D341Med (cell line): ENCODE measurements around the gene ZNF878.
A peak's percentile ranks its signal among the peaks of the same experiment; 100 is the strongest.
"Not testable (repeated sequence)": the region's sequence is repeated elsewhere in the genome, so short reads cannot be mapped to it uniquely, and the experiment has no call there.

Experiments used
- DNase-seq: peaks from one replicate; pipeline ENCODE4 v3.0.0; 2012; ENCODE audit warnings: low spot score

ZNF878 gene

DNA sequence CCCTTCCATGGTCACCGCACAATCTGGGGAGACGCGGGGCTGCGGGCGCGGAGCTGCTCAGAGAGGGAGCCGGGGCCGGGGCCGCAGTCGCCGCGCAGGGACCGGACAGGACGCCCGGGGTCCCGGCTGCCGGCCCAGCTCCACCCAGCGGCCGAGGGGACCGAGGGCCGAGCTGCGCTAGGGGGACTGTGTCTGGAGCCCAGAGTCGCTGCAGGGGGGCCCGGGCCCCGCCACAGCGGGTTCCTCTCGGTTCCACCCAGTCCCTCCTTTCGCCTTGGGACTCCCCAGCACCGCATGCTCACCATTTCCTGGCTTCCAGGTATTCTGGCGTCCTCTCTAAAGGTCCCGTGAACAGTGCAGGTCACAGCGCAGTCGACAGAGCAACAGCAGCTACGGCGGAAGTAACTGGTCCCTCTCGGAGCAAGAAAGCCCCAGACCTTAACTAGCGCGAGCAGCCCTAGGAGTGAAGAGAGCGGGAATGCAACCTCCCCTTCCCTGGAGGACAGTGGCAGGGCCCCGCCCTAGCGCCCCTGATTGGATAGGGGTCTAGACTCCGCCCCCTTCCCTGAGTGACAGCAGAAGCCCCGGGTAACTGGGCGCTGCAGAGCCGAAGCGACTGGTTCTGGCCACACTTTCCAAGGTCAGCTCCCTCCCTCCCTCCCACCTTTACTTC is at the start of gene ZNF878:
Gene ZNF878 (minus strand): TSS at position 465 of the 673 bp plus-strand sequence. CDS start 160 bp downstream, at position 305.
- peak; percentile 94 for DNase-seq

DNA sequence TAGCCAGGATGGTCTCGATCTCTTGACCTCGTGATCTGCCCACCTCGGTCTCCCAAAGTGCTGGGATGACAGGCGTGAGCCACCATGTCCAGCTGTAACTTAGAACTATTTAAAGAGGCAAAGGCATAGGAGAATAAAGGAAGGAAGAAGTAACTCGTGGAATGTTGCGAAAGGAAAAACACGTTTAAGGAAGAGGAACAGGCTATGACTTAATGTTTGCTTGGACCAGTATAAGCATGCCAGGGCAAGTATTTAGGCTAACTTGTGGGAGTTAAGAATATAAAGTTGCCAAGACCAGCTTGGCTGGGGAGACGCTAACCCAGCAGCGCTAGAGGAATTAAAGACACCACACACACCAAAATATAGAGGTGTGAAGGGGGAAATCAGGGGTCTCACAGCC is 45.3 kb upstream of the ZNF878 start:
- no peak for DNase-seq

- DNase-seq, result no peak
These were observed 42.5 kb upstream of the ZNF878 start for GRCh38 chr19:12095111-12095790.

GRCh38 chr19:12093777-12094176 is 41.0 kb upstream of the ZNF878 start:
- DNase-seq, result no peak

- DNase-seq, result no peak
These were observed 40.2 kb upstream of the ZNF878 start for GRCh38 chr19:12092956-12093355.

DNA sequence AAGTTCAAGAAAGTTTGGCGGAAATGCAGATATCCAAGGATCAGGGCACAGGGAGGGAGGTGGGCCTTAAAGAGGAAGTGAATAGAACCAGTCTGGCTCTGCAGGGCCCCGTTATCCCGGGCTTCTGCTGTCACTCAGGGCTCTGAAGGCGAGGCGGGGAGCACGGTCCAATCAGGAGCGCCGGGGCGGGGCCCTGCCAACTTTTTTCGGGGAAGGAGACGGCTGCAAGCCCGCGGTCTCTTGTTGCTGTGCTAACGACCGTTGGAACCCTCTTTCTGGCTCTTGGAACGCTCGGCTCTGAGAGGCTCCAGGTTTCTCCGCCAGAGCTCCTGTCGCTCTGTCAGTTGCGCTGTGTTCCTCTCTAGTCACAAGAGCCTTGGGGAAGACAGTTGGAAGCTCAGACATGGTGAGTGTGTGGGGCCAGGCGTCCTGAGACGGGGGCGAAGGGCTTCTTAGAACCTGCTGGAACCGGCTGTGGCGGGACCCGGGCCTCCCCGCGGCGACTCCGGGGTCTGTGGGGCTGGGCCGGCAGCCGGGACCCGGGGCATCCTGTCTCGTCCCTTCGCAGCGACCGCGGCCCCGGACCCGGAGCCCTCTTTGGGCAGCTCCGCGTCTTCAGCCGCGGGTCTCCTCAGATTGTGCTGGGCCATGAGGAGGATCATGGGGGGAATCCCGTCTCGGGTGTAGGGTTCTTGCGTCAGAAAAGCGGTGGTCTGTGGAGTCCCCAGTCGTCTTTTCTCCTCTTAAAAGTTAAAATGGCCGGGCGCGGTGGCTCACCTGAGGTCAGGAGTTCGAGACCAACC is 39.5 kb upstream of the ZNF878 start:
- DNase-seq, result peak; percentile 95

DNA sequence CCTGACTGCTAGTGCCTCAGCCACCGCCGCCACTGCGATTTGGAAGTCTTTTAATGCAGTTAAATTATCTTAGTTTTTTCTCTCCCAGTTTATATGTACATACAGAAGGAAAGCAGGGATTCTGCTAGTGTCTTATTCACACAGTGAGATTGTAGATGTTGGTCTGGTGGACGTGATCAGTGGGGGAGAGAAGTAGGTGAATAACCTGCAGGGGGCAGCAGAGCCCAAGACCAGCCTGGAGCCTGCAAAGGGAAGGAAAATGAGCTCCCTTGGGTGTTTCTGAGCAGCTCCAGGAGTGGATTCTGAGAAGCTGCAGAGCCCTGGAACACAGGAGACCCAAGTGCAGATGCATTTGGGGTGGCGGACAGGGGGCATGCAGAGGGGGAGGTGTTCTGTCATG is 38.0 kb upstream of the ZNF878 start:
- peak; percentile 82 for DNase-seq

GRCh38 chr19:12085074-12085818 is 32.5 kb upstream of the ZNF878 start:
- no peak for DNase-seq

- not testable (repeated sequence) for DNase-seq
These were observed 30.6 kb upstream of the ZNF878 start for GRCh38 chr19:12083336-12083735.

GRCh38 chr19:12077375-12077774 is 24.6 kb upstream of the ZNF878 start:
- no peak for DNase-seq

- DNase-seq, result not testable (repeated sequence)
These were observed 23.6 kb upstream of the ZNF878 start for GRCh38 chr19:12076331-12076730.

GRCh38 chr19:12075538-12076139 is 22.9 kb upstream of the ZNF878 start:
- no peak for DNase-seq

DNA sequence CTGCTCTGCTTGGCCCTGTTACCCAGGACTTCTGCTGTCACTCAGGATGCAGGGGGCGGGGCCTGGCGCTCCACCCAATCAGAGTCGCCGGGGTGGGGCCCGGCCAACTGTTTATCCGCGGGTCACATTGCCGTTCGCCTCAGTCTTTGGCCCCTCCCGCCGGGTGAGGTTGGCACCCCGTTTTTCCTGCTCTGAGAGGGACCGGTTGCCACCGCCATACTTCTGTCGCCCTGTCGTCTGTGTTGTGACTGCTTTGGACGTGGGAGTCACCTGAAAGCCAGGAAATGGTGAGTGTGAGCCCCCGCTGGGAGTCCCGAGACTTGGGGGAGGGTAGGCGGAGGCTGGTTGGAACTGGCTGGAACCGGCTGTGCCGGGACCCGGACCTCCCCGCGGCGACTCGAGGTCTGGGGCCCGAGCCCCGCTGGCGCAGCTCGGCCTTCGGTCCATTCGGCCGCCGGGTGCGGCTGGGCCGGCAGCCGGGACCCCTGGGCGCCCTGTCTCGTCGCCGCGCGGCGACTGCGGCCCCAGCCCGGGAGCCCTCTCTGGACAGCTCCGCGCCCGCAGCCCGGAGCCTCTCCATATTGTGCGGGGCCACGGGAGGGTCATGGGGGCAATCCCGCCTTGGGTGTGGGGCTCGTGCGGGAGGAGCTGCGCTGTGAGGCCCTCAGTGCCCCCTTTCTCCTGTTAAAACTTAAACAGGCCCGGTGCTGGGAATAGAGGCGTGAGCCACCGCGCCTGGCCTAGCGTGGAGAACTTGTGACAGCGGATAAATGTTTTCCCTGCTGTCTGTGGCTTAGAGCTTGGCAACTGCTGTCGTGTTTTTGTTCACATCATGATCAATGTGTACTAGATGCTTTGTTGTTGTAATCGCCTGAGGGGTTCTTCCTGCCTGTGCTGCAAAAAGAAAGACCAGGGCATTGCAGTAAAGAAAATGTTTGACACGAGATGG is 12.1 kb upstream of the ZNF878 start, which contains the start of gene ZNF844:
Gene ZNF844 (plus strand): TSS at position 142 of the 949 bp plus-strand sequence. CDS start 143 bp downstream, at position 285.
- peak; percentile 95 for DNase-seq

- no peak for DNase-seq
These were observed 3.0 kb upstream of the ZNF878 start for GRCh38 chr19:12055784-12056183.

- peak; percentile 31 for DNase-seq
These were observed 667 bp downstream of the ZNF878 start for GRCh38 chr19:12052091-12052496.

GRCh38 chr19:12047868-12048267 is 4.9 kb downstream of the ZNF878 start:
- DNase-seq, result no peak

DNA sequence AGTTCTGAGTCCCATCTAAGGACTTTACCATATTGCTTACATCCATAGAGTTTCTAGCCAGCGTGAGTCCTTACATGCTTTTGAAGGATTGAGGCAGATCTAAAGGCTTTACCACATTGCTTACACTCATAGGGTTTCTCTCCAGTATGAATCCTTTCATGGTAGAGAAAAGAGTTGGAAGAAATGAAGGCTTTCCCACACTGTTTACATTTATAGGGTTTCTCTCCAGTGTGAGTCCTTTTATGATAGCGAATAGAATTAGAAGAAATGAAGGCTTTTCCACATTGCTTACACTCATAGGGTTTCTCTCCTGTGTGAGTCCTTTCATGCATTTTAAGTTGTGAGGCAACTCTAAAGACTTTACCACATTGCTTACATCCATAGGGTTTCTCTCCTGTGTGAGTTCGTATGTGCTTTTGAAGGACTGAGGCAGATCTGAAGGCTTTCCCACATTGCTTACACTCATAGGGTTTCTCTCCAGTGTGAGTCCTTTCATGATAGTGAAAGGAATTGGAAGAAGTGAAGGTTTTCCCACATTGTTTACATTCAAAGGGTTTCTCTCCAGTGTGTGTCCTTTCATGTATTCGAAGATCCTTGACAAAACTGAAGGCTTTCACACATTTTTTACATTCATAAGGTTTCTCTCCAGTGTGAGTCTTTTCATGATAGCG is 8.9 kb downstream of the ZNF878 start:
- DNase-seq, result no peak

GRCh38 chr19:12042893-12043292 is 9.9 kb downstream of the ZNF878 start:
- DNase-seq, result no peak

DNA sequence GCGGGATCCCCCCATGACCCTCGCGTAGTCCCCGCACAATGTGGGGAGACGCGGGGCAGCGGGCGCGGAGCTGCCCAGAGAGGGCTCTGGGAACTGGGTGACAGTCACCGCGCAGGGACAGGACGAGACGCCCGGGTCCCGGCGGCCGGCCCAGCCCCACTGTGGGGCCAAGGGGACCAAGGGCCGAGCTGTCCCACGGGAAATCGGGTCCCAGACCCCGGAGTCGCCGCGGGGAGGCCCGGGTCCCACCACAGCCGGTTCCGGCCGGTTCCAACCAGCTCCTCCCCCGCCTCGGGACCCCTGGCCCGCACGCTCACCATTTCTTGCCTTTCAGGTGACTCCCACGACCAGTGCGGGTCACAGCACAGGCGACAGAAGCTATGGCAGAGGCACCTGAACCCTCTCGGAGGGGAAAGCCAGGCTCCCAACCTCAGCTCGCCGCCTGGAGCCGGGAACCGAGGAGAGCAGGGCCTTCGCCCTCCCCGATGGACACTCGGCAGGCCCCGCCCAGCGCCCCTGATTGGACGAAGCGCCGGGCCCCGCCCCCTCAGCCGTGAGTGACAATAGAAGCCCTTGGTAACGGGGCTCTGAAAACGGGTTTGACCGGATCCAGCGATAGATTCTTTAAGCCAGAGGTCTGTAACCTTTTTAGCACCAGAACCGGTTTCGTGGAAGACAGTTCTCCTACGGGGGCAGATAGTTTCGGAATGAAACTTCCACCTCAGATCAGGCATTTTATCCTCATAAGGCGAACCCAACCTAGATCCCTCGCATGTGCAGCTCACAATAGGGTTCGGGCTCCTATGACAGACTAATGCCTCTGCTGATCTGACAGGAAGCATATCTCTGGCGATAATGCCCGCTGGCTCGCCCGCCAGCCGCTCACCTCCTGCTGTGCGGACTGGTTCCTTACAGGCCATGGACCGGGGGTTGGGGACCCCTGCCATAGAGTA is 17.3 kb downstream of the ZNF878 start, which contains the start of gene ZNF433:
Gene ZNF433 (minus strand): TSS at position 460 of the 953 bp plus-strand sequence. CDS start 140 bp downstream, at position 320.
- peak; percentile 97 for DNase-seq
